IMR-90 (cell line): ENCODE measurements around the gene FCRL1. TPM values are rescaled to one million over a fixed set of nuclear protein-coding genes. Genes with fewer than 3 reads are reported as not detected.

Experiments used
- ATAC-seq: fragments of 200-7000 bp; cut with Tn5 transposase; 2 replicates; pipeline ENCODE4 v1.9.1; 2020; ENCODE audit warnings: low read depth, mild to moderate bottlenecking, moderate library complexity
- BruUV-seq: library from RNA; stranded (reverse); fragments of 400-500 nt; replicated peaks from 2 replicates; lab custom pipeline; 2021; lab: Mats Ljungman, UMichigan
- CTCF ChIA-PET: fragments of 300-600 bp; formaldehyde crosslinking; extraction: SDS; loops from one replicate; lab custom pipeline; 2021; ENCODE audit warnings: antibody characterized with exemption; lab: Yijun Ruan, JAX
- POLR2A ChIA-PET: fragments of 300-600 bp; sonication (Branson Sonifier 250); formaldehyde crosslinking; loops from one replicate; lab custom pipeline; 2022; ENCODE audit warnings: antibody characterized with exemption; ENCODE audit not compliant: unreplicated experiment; lab: Charles Lee
- DNase-seq: peaks from one replicate; pipeline ENCODE4 v3.0.0; 2013
- H2AFZ ChIP-seq: replicated peaks from 2 replicates; pipeline ENCODE3; 2013; ENCODE audit warnings: low read length, mild to moderate bottlenecking; ENCODE audit not compliant: poor library complexity
- H2AK5ac ChIP-seq: 2 replicates; pipeline ENCODE4 v1.6.1; 2013; ENCODE audit warnings: low read depth, low read length, inconsistent platforms
- H2AK9ac ChIP-seq: replicated peaks from 2 replicates; pipeline ENCODE3; 2013; ENCODE audit warnings: mild to moderate bottlenecking, low read depth, low read length, moderate library complexity; ENCODE audit not compliant: poor library complexity
- H2BK120ac ChIP-seq: 2 replicates; pipeline ENCODE4 v1.6.1; 2013; ENCODE audit warnings: low read depth, low read length, inconsistent platforms
- H2BK15ac ChIP-seq: 3 replicates; pipeline ENCODE4 v1.6.1; 2013; ENCODE audit warnings: low read depth, low read length, inconsistent platforms
- H2BK20ac ChIP-seq: 2 replicates; pipeline ENCODE4 v1.6.1; 2013; ENCODE audit warnings: low read depth, mild to moderate bottlenecking, inconsistent platforms, low read length, moderate library complexity
- H2BK5ac ChIP-seq: 2 replicates; pipeline ENCODE4 v1.6.1; 2013; ENCODE audit warnings: mild to moderate bottlenecking, low read depth, low read length, inconsistent platforms; ENCODE audit not compliant: poor library complexity, severe bottlenecking
- H3K14ac ChIP-seq: replicated peaks from 2 replicates; pipeline ENCODE4 v1.6.1; 2013; ENCODE audit warnings: low read depth, low read length, inconsistent platforms
- H3K18ac ChIP-seq: 2 replicates; pipeline ENCODE4 v1.6.1; 2013; ENCODE audit warnings: low read depth, low read length, control low read depth
- H3K23ac ChIP-seq: 2 replicates; pipeline ENCODE4 v1.6.1; 2013; ENCODE audit warnings: low read depth, low read length, inconsistent platforms
- H3K27ac ChIP-seq: 2 replicates; pipeline ENCODE4 v1.5.1; 2013; ENCODE audit warnings: mild to moderate bottlenecking, control low read depth, low read length; ENCODE audit not compliant: insufficient read depth
- H3K27me3 ChIP-seq: 2 replicates; pipeline ENCODE4 v1.6.1; 2013; ENCODE audit warnings: low read length; ENCODE audit not compliant: control insufficient read depth, insufficient read depth
- H3K36me3 ChIP-seq: 2 replicates; pipeline ENCODE4 v1.6.1; 2013; ENCODE audit warnings: low read length, mixed read lengths; ENCODE audit not compliant: control insufficient read depth, insufficient read depth
- H3K4ac ChIP-seq: 2 replicates; pipeline ENCODE4 v1.6.1; 2013; ENCODE audit warnings: low read depth, low read length, inconsistent platforms
- H3K4me1 ChIP-seq: 2 replicates; pipeline ENCODE4 v1.6.1; 2013; ENCODE audit warnings: low read length, mixed read lengths; ENCODE audit not compliant: control insufficient read depth, insufficient read depth
- H3K4me2 ChIP-seq: 2 replicates; pipeline ENCODE4 v1.6.1; 2013; ENCODE audit warnings: low read depth, mild to moderate bottlenecking, control low read depth, low read length, moderate library complexity
- H3K4me3 ChIP-seq: 2 replicates; pipeline ENCODE4 v1.5.1; 2013; ENCODE audit warnings: low read depth, mild to moderate bottlenecking, control low read depth, low read length, moderate library complexity; ENCODE audit not compliant: insufficient read depth
- H3K56ac ChIP-seq: 2 replicates; pipeline ENCODE4 v1.6.1; 2013; ENCODE audit warnings: low read length, inconsistent platforms; ENCODE audit not compliant: insufficient read depth; ENCODE audit errors: extremely low read depth
- H3K79me1 ChIP-seq, 2 experiments: 2 replicates each; pipeline ENCODE4 v1.6.1; 2013; ENCODE audit warnings: low read length in 2 of 2, inconsistent platforms in 1 of 2, low read depth in 1 of 2
- H3K9ac ChIP-seq: 2 replicates; pipeline ENCODE4 v1.6.1; 2013; ENCODE audit warnings: low read depth, low read length, control low read depth
- H3K9me1 ChIP-seq: 2 replicates; pipeline ENCODE4 v1.6.1; 2013; ENCODE audit warnings: low read length, inconsistent platforms; ENCODE audit not compliant: insufficient read depth
- H3K9me3 ChIP-seq: 2 replicates; pipeline ENCODE4 v1.6.1; 2013; ENCODE audit warnings: low read length; ENCODE audit not compliant: control insufficient read depth, insufficient read depth
- H4K20me1 ChIP-seq: 2 replicates; pipeline ENCODE4 v1.6.1; 2013; ENCODE audit warnings: low read length, inconsistent platforms; ENCODE audit not compliant: insufficient read depth
- H4K5ac ChIP-seq: 2 replicates; pipeline ENCODE4 v1.6.1; 2013; ENCODE audit warnings: mild to moderate bottlenecking, low read depth, low read length, control low read depth
- H4K8ac ChIP-seq, 2 experiments: 2 replicates each; pipeline ENCODE4 v1.6.1; 2013; ENCODE audit warnings: low read depth in 2 of 2, low read length in 2 of 2, control low read depth in 1 of 2, inconsistent platforms in 1 of 2
- H4K91ac ChIP-seq: 2 replicates; pipeline ENCODE4 v1.6.1; 2013; ENCODE audit warnings: low read depth, low read length, inconsistent platforms; ENCODE audit not compliant: insufficient read depth
- CHD1 ChIP-seq: IDR thresholded peaks from 2 replicates; pipeline ENCODE4 v1.6.1; 2012; ENCODE audit warnings: low read depth, low read length, improper control_type of control experiment
- CTCF ChIP-seq: conservative IDR thresholded peaks from 2 replicates; pipeline ENCODE4 v1.5.1; 2012; ENCODE audit warnings: mild to moderate bottlenecking, low read depth, low read length, improper control_type of control experiment
- SMC3 ChIP-seq: fragments of 150-350 bp; IDR thresholded peaks from 2 replicates; pipeline ENCODE4 v1.6.1; 2016; ENCODE audit warnings: low read depth, mild to moderate bottlenecking, antibody characterized with exemption, low read length, moderate library complexity
- WGBS, 2 experiments: methylation state at CpG; one replicate each; pipeline versions ENCODE4 v1.1.5 to v1.1.7; 2013; ENCODE audit warnings: missing lambda C conversion rate in 2 of 2; ENCODE audit not compliant: insufficient read length in 1 of 2; ENCODE audit errors: extremely low coverage in 2 of 2; 5-methylcytosine and 5-hydroxymethylcytosine counted together
- dilution Hi-C: fragments of 300-500 bp; cut with HindIII; formaldehyde crosslinking; loops from one replicate; pipeline ENCODE4 v1.14.3; 2018; ENCODE audit warnings: low sequenced_read_pairs; ENCODE audit not compliant: unreplicated experiment
- in situ Hi-C: fragments of 300-500 bp; cut with MboI; formaldehyde crosslinking; loops from 3 replicates; pipeline ENCODE4 v1.14.3; 2019; ENCODE audit warnings: low sequenced_read_pairs, inconsistent platforms, mixed read lengths
- intact Hi-C: fragments of 100-400 bp; cut with micrococcal nuclease; formaldehyde crosslinking; loops from 2 replicates; pipeline ENCODE4 v1.10.0; 2022
- polyA plus RNA-seq, 3 experiments: library from polyadenylated mRNA; depleted of rRNA; stranded (reverse); fragments of >200 nt; gene quantifications; 2 replicates each; pipeline ENCODE4 v1.2.3, GENCODE V29; 2012; ENCODE audit warnings: low replicate concordance in 1 of 3
- total RNA-seq: library from RNA; depleted of rRNA; stranded (reverse); fragments of >200 nt; gene quantifications from 2 replicates; pipeline ENCODE4 v1.2.3, GENCODE V29; 2012

The FCRL1 gene
- total and polyA plus RNA-seq, 2 of the 4 experiments (the other 2 are of a cell fraction), result not detected

- Histone ChIP-seq H3K56ac (no peak overlapping the region), H3K4me3 (no peak overlapping the region), H3K4me2 (no peak overlapping the region), H2BK20ac (no peak overlapping the region), H3K9me3 (no peaks in the 10 kb centered on the region), H3K18ac (no peak overlapping the region), H2BK15ac (no peak overlapping the region), H3K27me3 (no peaks in the 10 kb centered on the region), H3K4me1 (no peaks in the 10 kb centered on the region), H3K36me3 (no peaks in the 10 kb centered on the region), H4K91ac (no peak overlapping the region), H3K4ac (no peak overlapping the region), H3K9ac (no peak overlapping the region), H2BK120ac (no peak overlapping the region), H3K9me1 (no peaks in the 10 kb centered on the region), H3K23ac (no peak overlapping the region), H3K79me1 (no peaks in the 10 kb centered on the region), H3K14ac (no peak overlapping the region), H2AFZ (no peak overlapping the region), H2AK9ac (no peak overlapping the region), H4K5ac (no peak overlapping the region), H3K27ac (no peak overlapping the region), H4K20me1 (no peaks in the 10 kb centered on the region), H2BK5ac (no peak overlapping the region), H4K8ac (no peak overlapping the region), H2AK5ac (no peak overlapping the region)
- no peak for ATAC-seq
- in situ Hi-C loops, result no loop called here
- ChIA-PET POLR2A (no interaction called here), CTCF (no interaction called here)
- TF ChIP-seq SMC3 (no peak), CHD1 (no peak), CTCF (no peak)
- no TSS peak for BruUV-seq
- WGBS, 2 experiments, result 100% methylated on average over 1 of the region's 2 CpGs; no CpG with 5 or more reads in 1 of the 2 experiments
- DNase-seq, result no peak
- dilution Hi-C loops, result no loop called here
- intact Hi-C loops, result no loop called here
Measured at GRCh38 chr1:157849229-157849875, 29.4 kb upstream of the FCRL1 start.
